GM21360 (cell line): Measurements from ENCODE around the gene ASB2.

Experiments used
- ATAC-seq: cut with Tn5 transposase; IDR thresholded peaks from one replicate; pipeline ENCODE4 v1.9.1; 2021; ENCODE audit warnings: mild to moderate bottlenecking, moderate library complexity; ENCODE audit not compliant: unreplicated experiment

ASB2 gene

GRCh38 chr14:93909429-93910128, 66.8 kb downstream of the ASB2 start:
- no peak for ATAC-seq

- no peak for ATAC-seq
Measured at GRCh38 chr14:93906341-93907329, 69.7 kb downstream of the ASB2 start.

GRCh38 chr14:93905623-93906022, 70.7 kb downstream of the ASB2 start:
- ATAC-seq: no peak

- no peak for ATAC-seq
Measured at GRCh38 chr14:93903342-93904184, 72.8 kb downstream of the ASB2 start.

- ATAC-seq: no peak
Measured at GRCh38 chr14:93902619-93903307, 73.6 kb downstream of the ASB2 start.

- no peak for ATAC-seq
Measured at GRCh38 chr14:93901813-93902212, 74.6 kb downstream of the ASB2 start.

GRCh38 chr14:93898731-93899130, 77.6 kb downstream of the ASB2 start:
- no peak for ATAC-seq

GRCh38 chr14:93898081-93898611, 78.2 kb downstream of the ASB2 start:
- no peak for ATAC-seq

- ATAC-seq: no peak
Measured at GRCh38 chr14:93897476-93897845, 78.9 kb downstream of the ASB2 start.

- no peak for ATAC-seq
Measured at GRCh38 chr14:93895023-93895604, 81.3 kb downstream of the ASB2 start.

- ATAC-seq: no peak
Measured at GRCh38 chr14:93893661-93894261, 82.6 kb downstream of the ASB2 start.

GRCh38 chr14:93892923-93893558, 83.3 kb downstream of the ASB2 start:
- ATAC-seq: no peak

- ATAC-seq: no peak
Measured at GRCh38 chr14:93892505-93892839, 83.9 kb downstream of the ASB2 start.

- ATAC-seq: no peak
Measured at GRCh38 chr14:93891756-93892504, 84.4 kb downstream of the ASB2 start.

GRCh38 chr14:93889739-93890483, 86.5 kb downstream of the ASB2 start:
- no peak for ATAC-seq

GRCh38 chr14:93888995-93889394, 87.4 kb downstream of the ASB2 start:
- ATAC-seq: no peak

GRCh38 chr14:93884950-93885349, 91.4 kb downstream of the ASB2 start:
- no peak for ATAC-seq
